HepG2 (cell line): ENCODE data around the gene POLN. TPM values are rescaled to one million over a fixed set of nuclear protein-coding genes. Genes with fewer than 3 reads are reported as not detected.
A peak's percentile ranks its signal among the peaks of the same experiment; 100 is the strongest.

Experiments used
- HDAC1 ChIP-seq: sonication (generic); formaldehyde crosslinking; IDR thresholded peaks from 2 replicates; pipeline ENCODE4 v1.5.1; 2020; ENCODE audit warnings: mild to moderate bottlenecking, missing genetic modification reagents
- MIER3 ChIP-seq: IDR thresholded peaks from 2 replicates; pipeline ENCODE4 v1.6.1; 2016; ENCODE audit warnings: missing compliant biosample characterization, borderline replicate concordance
- NR2F6 ChIP-seq, 2 experiments: IDR thresholded peaks; 2 replicates each; pipeline ENCODE4 v1.6.1; 2016; ENCODE audit warnings: antibody characterized with exemption in 1 of 2, mild to moderate bottlenecking in 1 of 2
- PAXIP1 ChIP-seq: sonication (generic); formaldehyde crosslinking; conservative IDR thresholded peaks from 2 replicates; pipeline ENCODE4 v1.4.0; 2020; ENCODE audit warnings: mild to moderate bottlenecking, missing genetic modification reagents, moderate library complexity
- SALL1 ChIP-seq: sonication (generic); formaldehyde crosslinking; IDR thresholded peaks from 2 replicates; pipeline ENCODE4 v1.8.0; 2022; ENCODE audit warnings: mild to moderate bottlenecking, missing genetic modification reagents
- ZFY ChIP-seq: sonication (generic); formaldehyde crosslinking; IDR thresholded peaks from 2 replicates; pipeline ENCODE4 v1.4.0; 2020; ENCODE audit warnings: missing genetic modification reagents
- ZKSCAN8 ChIP-seq: IDR thresholded peaks from 2 replicates; pipeline ENCODE4 v1.6.1; 2016; ENCODE audit warnings: borderline replicate concordance, missing genetic modification reagents, missing compliant biosample characterization
- ZNF468 ChIP-seq: sonication (generic); formaldehyde crosslinking; IDR thresholded peaks from 2 replicates; pipeline ENCODE4 v1.8.0; 2022; ENCODE audit warnings: mild to moderate bottlenecking, moderate library complexity, missing genetic modification reagents
- ZNF577 ChIP-seq: sonication (generic); formaldehyde crosslinking; IDR thresholded peaks from 2 replicates; pipeline ENCODE4 v1.4.0; 2020; ENCODE audit warnings: mild to moderate bottlenecking, low read depth, missing genetic modification reagents, borderline replicate concordance
- ZNF615 ChIP-seq: sonication (generic); formaldehyde crosslinking; IDR thresholded peaks from 2 replicates; pipeline ENCODE4 v1.5.0; 2020; ENCODE audit warnings: mild to moderate bottlenecking, missing genetic modification reagents, borderline replicate concordance
- polyA plus RNA-seq, 8 experiments: library from polyadenylated mRNA; depleted of rRNA in 3 of 8; stranded (reverse) in 7 of 8; unstranded in 1 of 8; fragments of >200 nt; fragmentation: Illumina TruSeq in 4 of 8; extraction: Trizol in 4 of 8; gene quantifications; 2 replicates each; pipeline versions ENCODE4 v1.2.1 to v1.2.3, GENCODE V29; 2011 to 2016; ENCODE audit warnings: low read depth in 4 of 8, missing spikeins in 1 of 8, mixed read lengths in 1 of 8; ENCODE audit not compliant: insufficient read depth in 1 of 8
- total RNA-seq, 5 experiments: library from RNA; depleted of rRNA; stranded (reverse); fragments of >200 nt; fragmentation: Illumina TruSeq; extraction: Trizol; gene quantifications; 2 replicates each; pipeline ENCODE4 v1.2.3, GENCODE V29; 2016; ENCODE audit warnings: low read depth in 1 of 5

The POLN gene
- total and polyA plus RNA-seq, 2 of the 13 experiments (the other 11 are each of a cell fraction or from before 2014, with no cell fraction given), result 0.93 to 1.5 TPM

- no peak for TF ChIP-seq PAXIP1 (CRISPR knock-in tag)
- peak; percentile 31; the same call in 1 of the 2 replicates for TF ChIP-seq SALL1 (CRISPR knock-in tag)
- no peak for TF ChIP-seq ZNF615 (CRISPR knock-in tag)
- no peak for TF ChIP-seq ZKSCAN8 (CRISPR knock-in tag)
- no peak for TF ChIP-seq MIER3 (CRISPR knock-in tag)
- TF ChIP-seq NR2F6 (IDR thresholded peaks at IDR 0.05), result no peak
- no peak for TF ChIP-seq NR2F6 (CRISPR knock-in tag; IDR thresholded peaks at IDR 0.05)
- no peak for TF ChIP-seq ZNF577 (CRISPR knock-in tag)
- TF ChIP-seq HDAC1 (CRISPR knock-in tag), result no peak
- TF ChIP-seq ZFY (CRISPR knock-in tag), result no peak
- TF ChIP-seq ZNF468 (CRISPR knock-in tag), result no peak
Observed at GRCh38 chr4:2220016-2220630, 21.8 kb downstream of the POLN start (continued).
